ENCODE data around the gene SPX. TPM values are rescaled to one million over a fixed set of nuclear protein-coding genes. Genes with fewer than 3 reads are reported as not detected.

The SPX gene
- total RNA-seq, result 1 to 10 TPM in 2 of 4 donors, under 1 TPM in 2; 0.38 to 5.4 (median 1.3) TPM

GRCh38 chr12:21526053-21526452 lies at the start of gene SPX:
Gene SPX (plus strand): TSS chr12:21526296. CDS start chr12:21526473, 177 bp downstream.
- TF ChIP-seq CTCF (IDR thresholded peaks at IDR 0.05), result no peak
- ATAC-seq (ENCODE audit: low FRiP score), result no peak

GRCh38 chr12:21476949-21477348 lies 49.1 kb upstream of the SPX start:
- ATAC-seq (ENCODE audit: low FRiP score), result no peak
- DNase-seq (ENCODE audit: low spot score), result no peak

More at GRCh38 chr12:21526053-21526452, at the start of gene SPX:
- no peak for DNase-seq (ENCODE audit: low spot score)

GRCh38 chr12:21478756-21479455 lies 47.2 kb upstream of the SPX start:
- DNase-seq (ENCODE audit: low spot score) (no peak), ATAC-seq (ENCODE audit: low FRiP score) (no peak)
- no peak for TF ChIP-seq CTCF (IDR thresholded peaks at IDR 0.05)

More at GRCh38 chr12:21476949-21477348, 49.1 kb upstream of the SPX start:
- no peak for TF ChIP-seq CTCF (IDR thresholded peaks at IDR 0.05)

GRCh38 chr12:21483531-21483930 lies 42.6 kb upstream of the SPX start:
- DNase-seq (ENCODE audit: low spot score), result no peak
- TF ChIP-seq CTCF (IDR thresholded peaks at IDR 0.05), result no peak
- ATAC-seq (ENCODE audit: low FRiP score), result no peak

GRCh38 chr12:21485998-21486397 lies 40.1 kb upstream of the SPX start:
- no peak for TF ChIP-seq CTCF (IDR thresholded peaks at IDR 0.05)
- no peak for DNase-seq (ENCODE audit: low spot score)
- ATAC-seq (ENCODE audit: low FRiP score), result no peak

- DNase-seq (ENCODE audit: low spot score), result no peak
- no peak for ATAC-seq (ENCODE audit: low FRiP score)
- TF ChIP-seq CTCF (IDR thresholded peaks at IDR 0.05), result no peak
These were observed 26.3 kb upstream of the SPX start for GRCh38 chr12:21499765-21500164.

- ATAC-seq (ENCODE audit: low FRiP score) (no peak), DNase-seq (ENCODE audit: low spot score) (no peak)
- no peak for TF ChIP-seq CTCF (IDR thresholded peaks at IDR 0.05)
These were observed 25.3 kb upstream of the SPX start for GRCh38 chr12:21500786-21501257.

Measured in omental fat pad (tissue), 4 donors.